Neutrophil (primary cell): ENCODE results near the gene BLZF1.
A peak's percentile ranks its signal among the peaks of the same experiment; 100 is the strongest.

ENCODE experiments used
- H3K27ac ChIP-seq: fragments of 200-600 bp; sonication (generic); 2 replicates; pipeline ENCODE4 v1.5.1; 2016; ENCODE audit warnings: mild to moderate bottlenecking, moderate library complexity
- H3K27me3 ChIP-seq: fragments of 200-600 bp; sonication (generic); 2 replicates; pipeline ENCODE4 v1.6.0; 2016; ENCODE audit warnings: mild to moderate bottlenecking
- H3K36me3 ChIP-seq: fragments of 200-600 bp; sonication (generic); 2 replicates; pipeline ENCODE4 v1.5.1; 2017
- H3K4me1 ChIP-seq, 2 experiments: fragments of 200-600 bp in 1 of 2; sonication (generic) in 1 of 2; 1 replicate in 1 of 2; 2 replicates in 1 of 2; pipeline versions ENCODE4 v1.5.1 to v1.6.1; 2013 to 2016; ENCODE audit warnings: low read depth in 1 of 2, low read length in 1 of 2, mild to moderate bottlenecking in 1 of 2, moderate library complexity in 1 of 2; ENCODE audit not compliant: control insufficient read depth in 1 of 2, insufficient read depth in 1 of 2
- H3K4me3 ChIP-seq, 2 experiments: fragments of 200-600 bp in 1 of 2; sonication (generic) in 1 of 2; 1 replicate in 1 of 2; 2 replicates in 1 of 2; pipeline ENCODE4 v1.5.1; 2013 to 2016; ENCODE audit warnings: low read depth in 1 of 2, low read length in 1 of 2, mild to moderate bottlenecking in 1 of 2, moderate library complexity in 1 of 2
- H3K9me3 ChIP-seq: fragments of 200-600 bp; sonication (generic); 2 replicates; pipeline ENCODE4 v1.5.1; 2016
- CTCF ChIP-seq: fragments of 200-600 bp; sonication (generic); IDR thresholded peaks from 2 replicates; pipeline ENCODE4 v1.5.1; 2016; ENCODE audit warnings: antibody characterized with exemption

Gene BLZF1

GRCh38 chr1:169347688-169348382 is 20.2 kb upstream of the BLZF1 start:
- no peak for TF ChIP-seq CTCF
- Histone ChIP-seq H3K4me1 (no peaks in the 10 kb centered on the region), H3K27ac (no peak overlapping the region), H3K9me3 (no peaks in the 10 kb centered on the region), H3K36me3 (no peaks in the 10 kb centered on the region), H3K27me3 (no peaks in the 10 kb centered on the region), H3K4me3 (no peak overlapping the region)

- TF ChIP-seq CTCF = peak; percentile 74
- Histone ChIP-seq H3K27ac (no peak overlapping the region), H3K9me3 (no peaks in the 10 kb centered on the region), H3K36me3 (no peaks in the 10 kb centered on the region), H3K27me3 (no peaks in the 10 kb centered on the region), H3K4me3 (no peak overlapping the region), H3K4me1 (no peaks in the 10 kb centered on the region)
Observed at GRCh38 chr1:169348383-169349036, 19.5 kb upstream of the BLZF1 start.

- H3K9me3 ChIP-seq = no peaks in the 10 kb centered on the region
- no peaks in the 10 kb centered on the region for H3K4me1 ChIP-seq
- H3K27ac ChIP-seq = no peak overlapping the region
- no peaks in the 10 kb centered on the region for H3K36me3 ChIP-seq
- no peak overlapping the region for H3K4me3 ChIP-seq
- H3K27me3 ChIP-seq = no peaks in the 10 kb centered on the region
- no peak for TF ChIP-seq CTCF
Observed at GRCh38 chr1:169360415-169360814, 7.6 kb upstream of the BLZF1 start.

- no peaks in the 10 kb centered on the region for H3K9me3 ChIP-seq
- H3K27me3 ChIP-seq = no peaks in the 10 kb centered on the region
- no peaks in the 10 kb centered on the region for H3K4me1 ChIP-seq
- no peaks in the 10 kb centered on the region for H3K36me3 ChIP-seq
- H3K27ac ChIP-seq = no peak overlapping the region
- TF ChIP-seq CTCF = no peak
- H3K4me3 ChIP-seq = no peak overlapping the region
Observed at GRCh38 chr1:169361281-169361680, 6.7 kb upstream of the BLZF1 start.

GRCh38 chr1:169363046-169363730 is 4.8 kb upstream of the BLZF1 start:
- Histone ChIP-seq H3K27me3 (no peaks in the 10 kb centered on the region), H3K4me1 (peaks cover 5 to 7% of the 10 kb centered on the region in 2 experiments), H3K4me3 (no peak overlapping the region), H3K27ac (no peak overlapping the region), H3K9me3 (no peaks in the 10 kb centered on the region), H3K36me3 (no peaks in the 10 kb centered on the region)
- no peak for TF ChIP-seq CTCF
